Coronary artery (tissue), 2 donors: ENCODE data around the gene OAS1.
"Not testable (repeated sequence)": the region's sequence is repeated elsewhere in the genome, so short reads cannot be mapped to it uniquely, and the experiment has no call there.

Experiments
- DNase-seq: peaks from one replicate; pipeline ENCODE4 v3.0.0-alpha.2; 2017; ENCODE audit warnings: low spot score
- H3K27ac ChIP-seq, 2 donors: fragments of 200-600 bp; sonication (generic); one replicate each; pipeline ENCODE4 v1.5.1; 2016 to 2019
- H3K4me3 ChIP-seq: fragments of 200-600 bp; sonication (generic); 2 replicates; pipeline ENCODE4 v1.5.1; 2016; ENCODE audit warnings: mild to moderate bottlenecking, moderate library complexity
- TF ChIP-seq, protein P1 (sequence below): fragments of 200-600 bp; sonication (generic); IDR thresholded peaks from one replicate; pipeline ENCODE4 v1.5.1; 2019; ENCODE audit warnings: antibody characterized with exemption

Gene OAS1

GRCh38 chr12:112908548-112908947 lies 1.8 kb downstream of the OAS1 start:
- DNase-seq: no peak
- peak overlapping the region in 1 of 2 donors; percentile 69 for H3K27ac ChIP-seq
- TF ChIP-seq, protein P1, sequence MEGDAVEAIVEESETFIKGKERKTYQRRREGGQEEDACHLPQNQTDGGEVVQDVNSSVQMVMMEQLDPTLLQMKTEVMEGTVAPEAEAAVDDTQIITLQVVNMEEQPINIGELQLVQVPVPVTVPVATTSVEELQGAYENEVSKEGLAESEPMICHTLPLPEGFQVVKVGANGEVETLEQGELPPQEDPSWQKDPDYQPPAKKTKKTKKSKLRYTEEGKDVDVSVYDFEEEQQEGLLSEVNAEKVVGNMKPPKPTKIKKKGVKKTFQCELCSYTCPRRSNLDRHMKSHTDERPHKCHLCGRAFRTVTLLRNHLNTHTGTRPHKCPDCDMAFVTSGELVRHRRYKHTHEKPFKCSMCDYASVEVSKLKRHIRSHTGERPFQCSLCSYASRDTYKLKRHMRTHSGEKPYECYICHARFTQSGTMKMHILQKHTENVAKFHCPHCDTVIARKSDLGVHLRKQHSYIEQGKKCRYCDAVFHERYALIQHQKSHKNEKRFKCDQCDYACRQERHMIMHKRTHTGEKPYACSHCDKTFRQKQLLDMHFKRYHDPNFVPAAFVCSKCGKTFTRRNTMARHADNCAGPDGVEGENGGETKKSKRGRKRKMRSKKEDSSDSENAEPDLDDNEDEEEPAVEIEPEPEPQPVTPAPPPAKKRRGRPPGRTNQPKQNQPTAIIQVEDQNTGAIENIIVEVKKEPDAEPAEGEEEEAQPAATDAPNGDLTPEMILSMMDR: no peak
- H3K4me3 ChIP-seq: peak overlapping the region; percentile 71

GRCh38 chr12:112909693-112910092 lies 2.9 kb downstream of the OAS1 start:
- Histone ChIP-seq H3K27ac (no peak overlapping the region), H3K4me3 (no peak overlapping the region)
- no peak for DNase-seq
- TF ChIP-seq, protein P1: no peak

DNA sequence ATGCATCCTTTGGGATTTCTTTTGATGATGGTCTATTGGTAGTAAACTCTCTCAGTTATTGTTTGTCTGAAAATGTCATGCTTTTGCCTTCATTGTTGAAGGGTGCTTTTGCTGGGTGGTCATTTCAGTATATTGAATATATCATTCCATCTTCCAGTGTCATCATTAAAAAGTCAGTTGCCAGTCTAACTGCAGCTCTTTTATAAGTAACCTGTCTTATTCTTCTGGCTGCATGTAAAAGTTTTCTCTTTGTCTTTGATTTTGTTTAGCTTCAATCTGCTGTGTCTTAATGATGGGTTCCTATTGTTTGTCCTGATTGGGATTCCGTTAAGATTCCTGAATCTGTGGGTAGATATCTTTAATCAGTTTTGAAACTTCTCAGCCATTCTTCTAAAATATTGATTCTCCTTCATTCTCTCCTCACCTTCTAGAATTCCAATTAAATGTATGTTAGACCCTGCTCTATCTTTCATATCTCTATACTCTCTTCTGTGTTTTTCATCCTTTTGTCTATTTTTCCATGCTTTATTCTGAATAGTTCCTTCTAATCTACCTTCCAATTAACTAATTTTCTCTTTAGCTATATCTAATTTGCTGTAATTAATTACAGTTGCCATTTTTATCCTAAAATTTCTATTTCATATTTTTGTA lies 6.4 kb downstream of the OAS1 start:
- Histone ChIP-seq H3K27ac (no peak overlapping the region), H3K4me3 (no peak overlapping the region)
- TF ChIP-seq, protein P1: no peak
- no peak for DNase-seq

- H3K27ac ChIP-seq, H3K4me3 ChIP-seq, DNase-seq: not testable (repeated sequence)
These were observed 7.1 kb downstream of the OAS1 start for GRCh38 chr12:112913888-112914287.

GRCh38 chr12:112916270-112916669 lies 9.5 kb downstream of the OAS1 start:
- H3K4me3 ChIP-seq: no peak overlapping the region
- TF ChIP-seq, protein P1: no peak
- no peak for DNase-seq
- no peak overlapping the region for H3K27ac ChIP-seq

DNA sequence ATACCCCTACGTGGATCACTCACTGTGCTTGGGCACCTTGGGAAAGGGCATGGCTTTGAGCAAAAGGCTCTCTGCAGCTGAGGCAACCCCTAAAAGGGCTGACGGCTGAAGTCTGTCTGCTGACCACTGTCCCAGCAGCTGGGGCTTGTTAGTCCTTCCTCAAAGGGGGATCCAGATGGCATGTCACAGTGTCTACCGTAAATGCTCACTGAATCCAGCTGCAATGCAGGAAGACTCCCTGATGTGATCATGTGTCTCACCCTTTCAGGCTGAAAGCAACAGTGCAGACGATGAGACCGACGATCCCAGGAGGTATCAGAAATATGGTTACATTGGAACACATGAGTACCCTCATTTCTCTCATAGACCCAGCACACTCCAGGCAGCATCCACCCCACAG lies 12.4 kb downstream of the OAS1 start:
- DNase-seq: no peak
- H3K4me3 ChIP-seq: no peak overlapping the region
- H3K27ac ChIP-seq: no peak overlapping the region
- TF ChIP-seq, protein P1: no peak

- H3K27ac ChIP-seq: peak overlapping the region in 1 of 2 donors; percentile 9
- TF ChIP-seq, protein P1: no peak
- no peak for DNase-seq
These were observed 18.2 kb downstream of the OAS1 start for GRCh38 chr12:112924986-112925385.

GRCh38 chr12:112926416-112927033 lies 19.8 kb downstream of the OAS1 start:
- H3K27ac ChIP-seq, H3K4me3 ChIP-seq, DNase-seq: not testable (repeated sequence)

More at GRCh38 chr12:112924986-112925385, 18.2 kb downstream of the OAS1 start:
- no peak overlapping the region for H3K4me3 ChIP-seq
